Measurements from ENCODE around the gene ROGDI. TPM values are rescaled to one million over a fixed set of nuclear protein-coding genes. Genes with fewer than 3 reads are reported as not detected.

Gene ROGDI
- total RNA-seq, 2 experiments from 2014 or later, result 6.2 to 6.3 TPM

GRCh38 chr16:4832698-4833343 is 30.4 kb upstream of the ROGDI start:
- ChIA-PET CTCF (no interaction called here), POLR2A (no interaction called here)
- Mint-ChIP-seq H3K27ac (no peak overlapping the region), H3K36me3 (peaks cover 40% of the 10 kb centered on the region), H3K4me1 (ENCODE audit: low read depth) (peaks cover 12% of the 10 kb centered on the region), H3K27me3 (no peaks in the 10 kb centered on the region), H3K4me3 (no peak overlapping the region), H3K9me3 (no peaks in the 10 kb centered on the region)
- no peak for DNase-seq
- intact Hi-C loops (cut with micrococcal nuclease), result no loop called here

DNA sequence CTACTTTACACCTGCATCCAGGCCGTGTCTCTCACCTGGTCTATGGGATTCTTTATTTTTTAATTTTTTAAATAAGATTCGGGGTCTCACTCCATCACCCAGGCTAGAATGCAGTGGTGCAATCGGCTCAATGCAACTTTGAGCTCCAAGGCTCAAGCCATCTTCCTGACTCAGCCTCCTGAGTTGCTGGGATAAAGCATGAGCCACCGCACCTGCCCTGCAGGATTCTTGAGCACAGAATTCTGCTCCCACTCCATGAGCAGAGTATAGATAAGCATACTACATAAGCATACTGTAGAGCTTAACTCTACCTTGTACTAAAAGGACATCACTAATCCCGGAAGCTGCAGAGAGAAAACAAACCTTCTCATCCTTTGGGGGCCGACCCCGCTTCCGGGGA is 29.2 kb upstream of the ROGDI start:
- Mint-ChIP-seq H3K27me3 (no peaks in the 10 kb centered on the region), H3K4me1 (ENCODE audit: low read depth) (peaks cover 12% of the 10 kb centered on the region), H3K27ac (no peak overlapping the region), H3K4me3 (no peak overlapping the region), H3K9me3 (no peaks in the 10 kb centered on the region), H3K36me3 (peaks cover 42% of the 10 kb centered on the region)
- DNase-seq, result no peak
- intact Hi-C loops (cut with micrococcal nuclease), result no loop called here
- POLR2A ChIA-PET, result no interaction called here
- CTCF ChIA-PET, result no interaction called here

DNA sequence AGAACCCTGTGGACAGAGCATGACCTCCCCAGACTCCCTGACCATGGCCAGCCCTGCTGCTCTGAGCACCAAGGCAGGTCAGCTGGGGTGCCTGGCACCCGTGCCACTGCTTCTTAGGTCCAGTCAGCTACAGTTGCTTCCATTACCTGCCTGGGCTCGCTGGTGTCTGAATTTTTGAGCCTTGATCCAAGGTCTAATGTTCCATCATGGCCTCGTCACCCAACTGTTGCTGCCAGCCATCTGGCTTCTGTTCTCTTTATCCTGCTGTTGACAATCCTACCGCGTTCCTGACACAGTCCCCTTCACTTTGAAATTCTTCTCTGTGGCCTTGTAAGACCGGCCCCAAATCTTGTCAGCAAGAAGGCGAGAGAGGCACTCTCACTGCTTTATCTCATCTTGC is 28.0 kb upstream of the ROGDI start:
- Mint-ChIP-seq H3K27ac (no peak overlapping the region), H3K4me1 (ENCODE audit: low read depth) (peaks cover 12% of the 10 kb centered on the region), H3K4me3 (no peak overlapping the region), H3K9me3 (no peaks in the 10 kb centered on the region), H3K27me3 (no peaks in the 10 kb centered on the region), H3K36me3 (peaks cover 39% of the 10 kb centered on the region)
- intact Hi-C loops (cut with micrococcal nuclease), result no loop called here
- no peak for DNase-seq
- ChIA-PET POLR2A (no interaction called here), CTCF (no interaction called here)

DNA sequence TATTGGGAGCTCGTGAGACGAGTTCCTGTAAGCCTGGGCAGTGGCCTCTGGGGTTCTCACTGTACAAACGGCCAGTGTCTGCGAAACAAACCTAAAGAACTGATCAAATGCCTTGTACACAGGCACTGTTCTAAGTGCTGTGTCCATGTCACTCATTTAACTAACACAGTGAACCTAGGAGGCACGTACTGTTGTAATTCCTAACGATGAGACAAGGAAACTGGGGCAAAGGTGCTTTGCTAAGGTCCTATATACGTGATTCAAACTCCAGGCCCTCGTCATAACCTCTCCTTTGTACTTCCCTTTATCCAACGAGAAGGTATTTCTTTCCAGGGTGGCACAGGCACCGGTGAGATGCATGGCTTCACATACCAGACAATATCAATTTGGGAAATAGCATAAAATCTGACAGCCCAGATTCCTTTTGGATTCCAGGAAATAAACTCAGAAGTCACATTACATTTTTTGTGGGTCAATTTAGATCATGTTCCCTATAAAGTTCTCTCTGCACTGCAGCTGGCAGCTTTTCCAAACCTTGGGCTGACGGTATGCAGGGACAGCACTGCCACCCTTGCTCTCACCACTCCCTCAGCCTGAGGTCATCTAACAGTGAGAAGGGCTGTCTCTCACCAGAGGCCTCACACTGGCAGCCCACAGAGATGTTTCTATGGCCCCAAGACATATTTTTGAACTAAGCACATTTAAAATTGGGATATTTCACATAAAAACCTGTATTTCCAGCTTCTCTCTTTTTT is 26.3 kb upstream of the ROGDI start:
- POLR2A ChIA-PET, result no interaction called here
- CTCF ChIA-PET, result no interaction called here
- Mint-ChIP-seq H3K9me3 (no peaks in the 10 kb centered on the region), H3K27me3 (no peaks in the 10 kb centered on the region), H3K4me1 (ENCODE audit: low read depth) (peaks cover 7% of the 10 kb centered on the region), H3K36me3 (peaks cover 50% of the 10 kb centered on the region), H3K4me3 (no peak overlapping the region), H3K27ac (no peak overlapping the region)
- DNase-seq, result no peak
- intact Hi-C loops (cut with micrococcal nuclease), result no loop called here

DNA sequence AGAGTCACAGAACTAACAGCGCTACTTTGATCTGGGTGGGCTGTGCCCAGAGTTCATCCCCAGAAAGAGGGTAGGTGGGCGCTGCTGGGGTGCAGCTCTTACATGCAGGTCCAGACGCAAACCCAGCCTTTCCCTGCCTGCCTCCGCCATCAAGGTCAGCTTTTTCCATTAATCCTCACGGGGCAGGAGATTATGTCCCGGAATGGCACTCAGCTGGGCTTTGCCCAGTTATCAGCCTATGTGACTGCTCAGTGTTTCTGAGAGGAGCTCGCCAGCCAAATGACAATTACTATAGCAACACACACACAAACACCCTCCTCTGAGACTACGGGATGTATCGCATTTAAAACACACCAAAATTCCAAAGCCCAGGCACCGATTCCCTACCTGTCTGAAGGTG is 24.5 kb upstream of the ROGDI start:
- POLR2A ChIA-PET, result no interaction called here
- intact Hi-C loops (cut with micrococcal nuclease), result no loop called here
- DNase-seq, result no peak
- H3K27me3 Mint-ChIP-seq, result no peaks in the 10 kb centered on the region
- H3K4me3 Mint-ChIP-seq, result no peak overlapping the region
- no peaks in the 10 kb centered on the region for H3K4me1 Mint-ChIP-seq (ENCODE audit: low read depth)
- H3K36me3 Mint-ChIP-seq, result peaks cover 42% of the 10 kb centered on the region
- CTCF ChIA-PET, result no interaction called here
- no peaks in the 10 kb centered on the region for H3K9me3 Mint-ChIP-seq
- no peak overlapping the region for H3K27ac Mint-ChIP-seq

GRCh38 chr16:4826526-4826925 is 24.1 kb upstream of the ROGDI start:
- intact Hi-C loops (cut with micrococcal nuclease), result no loop called here
- Mint-ChIP-seq H3K36me3 (peaks cover 43% of the 10 kb centered on the region), H3K4me1 (ENCODE audit: low read depth) (no peaks in the 10 kb centered on the region), H3K9me3 (no peaks in the 10 kb centered on the region), H3K27me3 (no peaks in the 10 kb centered on the region), H3K27ac (no peak overlapping the region), H3K4me3 (no peak overlapping the region)
- ChIA-PET CTCF (no interaction called here), POLR2A (no interaction called here)
- no peak for DNase-seq

GRCh38 chr16:4825196-4825595 is 22.8 kb upstream of the ROGDI start:
- H3K36me3 Mint-ChIP-seq, result peaks cover 40% of the 10 kb centered on the region
- no peak for DNase-seq
- H3K4me3 Mint-ChIP-seq, result no peak overlapping the region
- no peaks in the 10 kb centered on the region for H3K27me3 Mint-ChIP-seq
- no peaks in the 10 kb centered on the region for H3K9me3 Mint-ChIP-seq
- intact Hi-C loops (cut with micrococcal nuclease), result no loop called here
- CTCF ChIA-PET, result no interaction called here
- no peak overlapping the region for H3K27ac Mint-ChIP-seq
- POLR2A ChIA-PET, result no interaction called here
- no peaks in the 10 kb centered on the region for H3K4me1 Mint-ChIP-seq (ENCODE audit: low read depth)

GRCh38 chr16:4820652-4821051 is 18.2 kb upstream of the ROGDI start:
- peaks cover 36% of the 10 kb centered on the region for H3K36me3 Mint-ChIP-seq
- POLR2A ChIA-PET, result no interaction called here
- H3K27me3 Mint-ChIP-seq, result no peaks in the 10 kb centered on the region
- DNase-seq, result no peak
- no peak overlapping the region for H3K4me3 Mint-ChIP-seq
- CTCF ChIA-PET, result no interaction called here
- H3K27ac Mint-ChIP-seq, result no peak overlapping the region
- intact Hi-C loops (cut with micrococcal nuclease), result no loop called here
- H3K4me1 Mint-ChIP-seq (ENCODE audit: low read depth), result no peaks in the 10 kb centered on the region
- no peaks in the 10 kb centered on the region for H3K9me3 Mint-ChIP-seq

DNA sequence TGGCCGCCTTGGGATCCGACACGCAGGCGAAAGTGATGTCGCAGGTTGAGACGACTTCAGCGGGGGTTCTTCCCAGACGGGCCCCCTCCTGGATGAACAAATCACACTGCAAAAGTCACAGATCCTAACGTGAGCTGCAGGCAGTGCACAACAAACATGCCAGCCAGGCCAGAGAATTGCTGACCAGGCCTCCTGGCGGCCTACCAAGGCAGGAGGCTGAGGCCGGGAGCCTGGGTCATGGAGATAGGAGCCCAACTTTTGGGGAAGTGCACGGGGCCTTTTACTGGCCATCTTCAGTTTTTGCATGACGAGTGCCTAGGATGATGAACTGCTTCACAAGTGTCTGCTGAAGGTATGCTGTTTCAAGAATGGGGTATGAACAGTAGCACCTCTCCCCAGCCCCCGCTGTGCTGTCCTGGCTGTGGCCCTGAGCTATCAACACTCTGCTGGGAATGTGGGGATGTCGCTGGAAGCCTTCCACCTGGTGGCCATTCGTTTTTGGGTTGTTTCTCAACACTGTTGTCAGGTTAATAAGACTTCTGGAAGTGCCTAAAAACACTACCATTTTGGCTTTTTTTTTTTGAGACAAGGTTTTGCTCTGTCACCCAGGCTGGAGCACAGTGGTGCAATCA is 12.2 kb upstream of the ROGDI start:
- Mint-ChIP-seq H3K9me3 (no peaks in the 10 kb centered on the region), H3K36me3 (peaks cover 48% of the 10 kb centered on the region), H3K4me3 (no peak overlapping the region), H3K4me1 (ENCODE audit: low read depth) (no peaks in the 10 kb centered on the region), H3K27ac (no peak overlapping the region), H3K27me3 (no peaks in the 10 kb centered on the region)
- POLR2A ChIA-PET, result no interaction called here
- intact Hi-C loops (cut with micrococcal nuclease), result no loop called here
- DNase-seq, result no peak
- CTCF ChIA-PET, result interaction anchor here (1.3 kb wide), 1 partner anchor 12 kb away, joined by 3 read pairs; no protein-coding TSS in a partner anchor

DNA sequence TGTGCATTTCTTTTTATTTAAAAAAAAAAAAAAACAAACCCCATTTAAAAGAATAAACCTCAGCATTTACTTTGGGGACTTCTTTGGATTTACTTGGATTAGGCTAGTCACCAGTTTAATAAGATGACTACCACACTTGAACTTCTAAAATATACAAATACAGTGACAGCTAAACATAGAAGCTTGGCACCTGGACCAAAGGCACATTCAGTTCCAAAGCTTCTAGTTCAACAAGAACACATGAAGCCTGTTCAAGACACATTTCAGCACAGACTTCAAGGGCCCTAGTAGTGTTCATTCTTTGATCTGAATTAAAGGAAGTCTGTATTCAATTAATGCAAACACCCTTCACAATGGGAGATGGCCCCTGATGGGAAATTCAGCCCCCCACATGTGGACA is 11.6 kb upstream of the ROGDI start:
- ChIA-PET CTCF (no interaction called here), POLR2A (no interaction called here)
- Mint-ChIP-seq H3K4me3 (no peak overlapping the region), H3K9me3 (no peaks in the 10 kb centered on the region), H3K4me1 (ENCODE audit: low read depth) (no peaks in the 10 kb centered on the region), H3K27me3 (no peaks in the 10 kb centered on the region), H3K27ac (no peak overlapping the region), H3K36me3 (peaks cover 48% of the 10 kb centered on the region)
- intact Hi-C loops (cut with micrococcal nuclease), result no loop called here
- no peak for DNase-seq

DNA sequence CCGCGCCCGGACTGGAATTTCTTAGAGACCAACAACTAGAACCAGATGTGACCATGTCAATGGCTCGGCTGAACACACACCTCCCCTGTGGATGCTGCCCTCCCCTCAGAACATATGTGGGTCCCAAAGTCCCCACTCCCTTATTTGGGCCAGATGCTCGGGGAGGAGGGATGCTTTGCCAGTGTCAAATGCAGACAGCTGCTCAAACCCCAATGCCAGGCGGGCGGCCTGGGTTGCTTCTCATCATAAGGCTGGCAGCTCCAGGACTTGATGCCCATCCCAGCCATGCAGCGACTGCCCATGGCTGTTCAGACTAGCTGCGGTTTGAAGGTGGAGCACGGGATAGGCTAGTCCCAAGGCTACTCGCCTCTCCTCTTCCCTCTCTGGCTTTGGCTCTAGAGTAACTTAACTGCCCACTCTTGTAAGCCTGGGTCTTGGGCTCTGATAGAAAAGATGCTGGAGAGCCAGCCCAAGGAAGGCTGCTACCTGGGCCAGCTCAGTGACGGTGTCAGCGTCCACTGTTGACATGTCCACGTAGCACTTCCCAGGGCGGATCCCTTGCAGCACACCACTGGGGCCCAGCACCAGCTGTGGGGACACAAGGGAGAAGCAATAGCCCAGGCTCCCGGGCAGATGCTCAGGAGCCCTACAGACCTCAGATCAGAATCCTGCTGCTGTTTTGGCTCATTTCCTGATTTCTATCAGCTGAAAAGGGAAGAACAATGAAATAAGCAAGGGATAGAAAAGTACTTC is 11.0 kb upstream of the ROGDI start:
- Mint-ChIP-seq H3K4me1 (ENCODE audit: low read depth) (no peaks in the 10 kb centered on the region), H3K27ac (no peak overlapping the region), H3K4me3 (no peak overlapping the region), H3K9me3 (no peaks in the 10 kb centered on the region), H3K36me3 (peaks cover 47% of the 10 kb centered on the region), H3K27me3 (no peaks in the 10 kb centered on the region)
- intact Hi-C loops (cut with micrococcal nuclease), result no loop called here
- ChIA-PET CTCF (no interaction called here), POLR2A (no interaction called here)
- DNase-seq, result no peak

GRCh38 chr16:4811773-4812172 is 9.3 kb upstream of the ROGDI start:
- Mint-ChIP-seq H3K27ac (no peak overlapping the region), H3K4me3 (no peak overlapping the region), H3K27me3 (no peaks in the 10 kb centered on the region), H3K9me3 (no peaks in the 10 kb centered on the region), H3K36me3 (peaks cover 46% of the 10 kb centered on the region), H3K4me1 (ENCODE audit: low read depth) (no peaks in the 10 kb centered on the region)
- ChIA-PET POLR2A (no interaction called here), CTCF (interaction anchor here (0.9 to 1.0 kb wide), 2 partner anchors 9 to 116 kb away, joined by 3 to 4 read pairs; partner anchors contain the start of gene ROGDI)
- DNase-seq, result no peak
- intact Hi-C loops (cut with micrococcal nuclease), result no loop called here
